ENCODE data around the gene ACVR2B.
A peak's percentile ranks its signal among the peaks of the same experiment; 100 is the strongest.

Gene ACVR2B

DNA sequence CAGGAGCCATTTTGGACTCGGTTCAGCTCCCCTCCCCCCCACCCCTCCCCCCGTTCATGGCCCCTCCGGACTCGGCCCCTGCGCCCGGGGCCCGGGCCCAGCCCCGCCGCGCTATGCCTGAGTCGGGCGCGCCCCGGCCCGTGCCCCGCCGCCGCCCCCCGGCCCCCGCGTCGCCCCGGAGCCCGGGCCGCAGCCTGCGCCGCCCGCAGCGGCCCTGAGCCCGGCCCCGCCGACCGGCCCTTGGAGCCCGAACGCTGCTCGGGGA lies 155 bp downstream of the ACVR2B start:
- Histone ChIP-seq H3K27ac (ENCODE audit: poor library complexity, severe bottlenecking) (peak overlapping the region; percentile 53), H3K36me3 (ENCODE audit: low read depth) (no peaks in the 10 kb centered on the region), H3K27me3 (ENCODE audit: insufficient read depth, poor library complexity, severe bottlenecking) (no peaks in the 10 kb centered on the region), H3K4me1 (ENCODE audit: insufficient read depth, poor library complexity, severe bottlenecking) (peaks cover 2% of the 10 kb centered on the region), H3K4me3 (ENCODE audit: severe bottlenecking) (peak overlapping the region; percentile 92), H3K9me3 (ENCODE audit: severe bottlenecking) (no peaks in the 10 kb centered on the region)
- TF ChIP-seq, protein P1, sequence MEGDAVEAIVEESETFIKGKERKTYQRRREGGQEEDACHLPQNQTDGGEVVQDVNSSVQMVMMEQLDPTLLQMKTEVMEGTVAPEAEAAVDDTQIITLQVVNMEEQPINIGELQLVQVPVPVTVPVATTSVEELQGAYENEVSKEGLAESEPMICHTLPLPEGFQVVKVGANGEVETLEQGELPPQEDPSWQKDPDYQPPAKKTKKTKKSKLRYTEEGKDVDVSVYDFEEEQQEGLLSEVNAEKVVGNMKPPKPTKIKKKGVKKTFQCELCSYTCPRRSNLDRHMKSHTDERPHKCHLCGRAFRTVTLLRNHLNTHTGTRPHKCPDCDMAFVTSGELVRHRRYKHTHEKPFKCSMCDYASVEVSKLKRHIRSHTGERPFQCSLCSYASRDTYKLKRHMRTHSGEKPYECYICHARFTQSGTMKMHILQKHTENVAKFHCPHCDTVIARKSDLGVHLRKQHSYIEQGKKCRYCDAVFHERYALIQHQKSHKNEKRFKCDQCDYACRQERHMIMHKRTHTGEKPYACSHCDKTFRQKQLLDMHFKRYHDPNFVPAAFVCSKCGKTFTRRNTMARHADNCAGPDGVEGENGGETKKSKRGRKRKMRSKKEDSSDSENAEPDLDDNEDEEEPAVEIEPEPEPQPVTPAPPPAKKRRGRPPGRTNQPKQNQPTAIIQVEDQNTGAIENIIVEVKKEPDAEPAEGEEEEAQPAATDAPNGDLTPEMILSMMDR (IDR thresholded peaks at IDR 0.05; ENCODE audit: poor library complexity, severe bottlenecking): no peak
- ATAC-seq (ENCODE audit: low read depth) (no peak), DNase-seq (ENCODE audit: low spot score) (no peak)

DNA sequence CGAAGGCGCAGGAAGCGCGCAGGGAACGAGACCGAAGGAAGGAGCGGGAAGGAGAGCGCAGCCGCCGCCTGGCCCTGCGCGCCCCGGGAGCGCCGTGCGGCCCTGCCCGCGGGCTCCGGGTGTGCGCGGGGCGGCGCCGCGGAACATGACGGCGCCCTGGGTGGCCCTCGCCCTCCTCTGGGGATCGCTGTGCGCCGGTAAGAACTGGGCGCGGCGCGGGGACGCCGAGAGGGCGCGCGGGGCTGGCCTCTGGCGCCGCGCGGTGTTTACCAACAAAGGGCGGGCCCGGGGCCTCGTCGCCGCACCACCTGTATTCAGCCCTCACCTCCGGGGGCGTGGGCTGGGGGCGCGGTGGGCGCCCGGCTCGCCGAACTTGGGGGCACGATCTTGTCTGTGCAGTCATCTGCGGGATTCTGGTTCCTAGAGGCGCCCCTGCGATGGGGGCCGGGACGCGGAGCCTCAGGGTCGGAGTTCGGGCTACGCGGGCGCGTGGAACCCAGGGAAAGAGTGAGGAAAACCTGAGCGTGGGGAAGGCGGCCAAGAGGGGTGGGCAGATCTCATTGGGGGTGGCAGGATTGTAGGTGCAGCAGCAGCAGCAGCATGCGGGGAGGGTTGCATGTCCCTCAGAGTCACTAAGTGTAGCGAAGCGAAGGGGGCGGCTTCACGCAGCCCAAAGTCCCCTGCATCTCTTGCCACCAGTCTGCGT lies 641 bp downstream of the ACVR2B start:
- ATAC-seq (ENCODE audit: low read depth): peak; percentile 3

DNA sequence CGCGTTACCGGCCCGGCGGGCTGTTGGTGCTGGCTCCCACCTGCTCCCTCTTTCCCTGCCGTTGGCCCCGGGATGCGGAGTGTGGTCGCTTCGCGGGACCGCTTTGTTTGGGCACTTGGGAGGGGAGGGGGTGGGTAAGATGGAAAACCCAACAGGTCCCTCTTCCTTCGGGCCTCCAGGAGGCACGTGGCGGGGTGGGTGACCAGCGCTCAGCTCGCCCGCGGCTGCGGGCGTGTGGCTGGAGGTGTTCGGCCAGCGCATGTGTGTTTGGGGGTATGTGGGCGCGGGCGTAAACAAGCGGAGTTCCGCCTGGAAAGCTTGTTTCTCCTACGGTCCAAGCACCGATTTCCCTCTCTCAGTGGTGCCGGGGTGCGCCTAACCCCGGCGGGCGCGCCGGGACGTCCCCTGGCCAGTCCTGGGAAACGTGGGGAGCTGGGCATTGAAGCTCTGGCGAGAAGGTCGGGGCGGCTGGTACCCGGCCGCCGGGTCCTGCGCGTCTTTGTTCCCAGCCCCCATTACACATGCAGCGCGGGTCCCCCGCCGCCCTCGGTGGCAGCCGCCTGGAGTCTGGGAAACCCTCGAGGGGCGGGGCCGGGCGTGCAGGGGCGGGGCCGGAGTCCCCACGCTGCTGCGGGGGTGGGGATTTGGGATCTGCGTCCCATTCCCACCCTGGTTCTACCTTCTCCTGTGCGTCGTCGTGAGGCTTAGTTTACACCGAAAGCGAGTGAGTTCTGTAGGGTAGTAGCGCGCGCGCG lies 1.4 kb downstream of the ACVR2B start:
- ATAC-seq (ENCODE audit: low read depth) (peak; percentile 68), DNase-seq (ENCODE audit: low spot score) (peak; percentile 80)
- Histone ChIP-seq H3K4me3 (ENCODE audit: severe bottlenecking) (peak overlapping the region; percentile 92), H3K36me3 (ENCODE audit: low read depth) (no peaks in the 10 kb centered on the region), H3K9me3 (ENCODE audit: severe bottlenecking) (no peaks in the 10 kb centered on the region), H3K4me1 (ENCODE audit: insufficient read depth, poor library complexity, severe bottlenecking) (peaks cover 4% of the 10 kb centered on the region), H3K27me3 (ENCODE audit: insufficient read depth, poor library complexity, severe bottlenecking) (no peaks in the 10 kb centered on the region), H3K27ac (ENCODE audit: poor library complexity, severe bottlenecking) (peak overlapping the region; percentile 53)
- TF ChIP-seq, protein P1 (IDR thresholded peaks at IDR 0.05; ENCODE audit: poor library complexity, severe bottlenecking): no peak

More for the DNA sequence above, 641 bp downstream of the ACVR2B start:
- TF ChIP-seq, protein P1 (IDR thresholded peaks at IDR 0.05; ENCODE audit: poor library complexity, severe bottlenecking): no peak
- Histone ChIP-seq H3K27ac (ENCODE audit: poor library complexity, severe bottlenecking) (peak overlapping the region; percentile 53), H3K4me1 (ENCODE audit: insufficient read depth, poor library complexity, severe bottlenecking) (peaks cover 4% of the 10 kb centered on the region), H3K4me3 (ENCODE audit: severe bottlenecking) (peak overlapping the region; percentile 92), H3K36me3 (ENCODE audit: low read depth) (no peaks in the 10 kb centered on the region), H3K27me3 (ENCODE audit: insufficient read depth, poor library complexity, severe bottlenecking) (no peaks in the 10 kb centered on the region), H3K9me3 (ENCODE audit: severe bottlenecking) (no peaks in the 10 kb centered on the region)
- DNase-seq (ENCODE audit: low spot score): no peak

DNA sequence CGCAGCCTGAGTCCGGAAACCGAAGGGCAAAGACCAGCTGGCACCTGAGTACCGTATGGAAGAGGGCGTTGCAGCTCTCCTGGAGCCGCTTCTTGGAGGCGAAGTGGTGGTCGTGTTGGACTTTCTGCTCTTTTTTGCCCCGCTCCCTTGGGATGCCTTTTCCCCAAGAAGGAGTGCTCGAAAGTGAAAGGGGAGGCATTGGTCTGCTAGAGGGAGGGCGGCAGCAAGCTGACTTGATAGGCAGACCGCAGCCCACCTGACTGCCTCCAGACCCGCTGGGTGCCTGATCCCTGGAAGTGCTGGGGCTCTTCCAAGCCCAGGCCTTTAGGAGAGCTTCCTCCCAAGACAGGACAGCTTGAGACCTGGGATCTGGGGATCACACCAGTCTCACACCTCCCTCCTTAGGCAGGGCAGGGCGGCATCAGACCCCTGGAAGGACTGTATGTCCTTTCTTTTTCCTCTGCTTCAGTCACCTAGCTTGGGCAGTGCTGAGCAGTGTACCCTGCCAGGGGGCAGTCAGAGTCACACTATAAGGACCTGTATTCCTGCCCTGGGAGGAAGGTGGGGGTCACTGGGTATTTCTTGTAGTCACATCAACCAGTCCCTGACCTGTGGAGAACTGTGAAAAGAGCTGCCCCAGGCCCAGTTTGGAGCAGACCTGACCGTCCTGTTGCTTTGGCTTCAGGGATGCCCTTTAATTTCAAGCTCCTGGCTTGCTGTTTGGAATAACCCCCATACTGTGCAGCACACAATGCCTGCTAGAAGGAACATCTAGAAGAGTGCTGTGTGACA lies 2.1 kb downstream of the ACVR2B start:
- H3K27ac ChIP-seq (ENCODE audit: poor library complexity, severe bottlenecking): peak overlapping the region; percentile 53
- TF ChIP-seq, protein P1 (IDR thresholded peaks at IDR 0.05; ENCODE audit: poor library complexity, severe bottlenecking): no peak
- no peaks in the 10 kb centered on the region for H3K27me3 ChIP-seq (ENCODE audit: insufficient read depth, poor library complexity, severe bottlenecking)
- H3K4me1 ChIP-seq (ENCODE audit: insufficient read depth, poor library complexity, severe bottlenecking): peaks cover 4% of the 10 kb centered on the region
- no peak for DNase-seq (ENCODE audit: low spot score)
- ATAC-seq (ENCODE audit: low read depth): peak; percentile 9
- H3K9me3 ChIP-seq (ENCODE audit: severe bottlenecking): no peaks in the 10 kb centered on the region
- no peaks in the 10 kb centered on the region for H3K36me3 ChIP-seq (ENCODE audit: low read depth)
- peak overlapping the region; percentile 92 for H3K4me3 ChIP-seq (ENCODE audit: severe bottlenecking)
